ENCODE data around the gene GPR18. TPM values are rescaled to one million over a fixed set of nuclear protein-coding genes. Genes with fewer than 3 reads are reported as not detected.

GPR18 gene
- polyA plus RNA-seq, 1 donor (not counting 4 experiments of a cell fraction or from before 2014, with no cell fraction given): not detected

DNA sequence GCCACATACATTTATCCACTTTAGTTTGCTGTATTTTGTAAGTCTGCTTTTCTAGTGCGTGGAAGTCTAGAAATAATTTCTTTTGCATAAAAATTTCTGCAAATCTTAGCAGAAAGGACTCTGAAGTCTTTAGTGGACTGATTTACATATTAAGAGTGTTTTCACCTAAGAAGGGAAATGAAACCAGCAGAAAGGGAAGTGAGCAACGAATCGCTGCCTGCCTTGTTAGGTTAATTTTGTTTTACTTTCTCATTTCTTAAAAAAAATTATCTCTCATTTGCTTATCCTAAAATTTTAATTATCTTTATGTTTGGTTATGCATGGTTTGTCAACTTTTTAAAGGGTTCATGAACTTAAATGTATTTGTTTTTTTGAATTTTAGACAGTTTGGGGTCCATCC, 767 bp upstream of the GPR18 start:
- dilution Hi-C loops (cut with MboI; ENCODE audit: extremely low pct_ligation_motif_present, low sequenced_read_pairs): no loop called here
- FAIRE-seq (no peak), DNase-seq (ENCODE audit: low read depth, low spot score) (no peak)

DNA sequence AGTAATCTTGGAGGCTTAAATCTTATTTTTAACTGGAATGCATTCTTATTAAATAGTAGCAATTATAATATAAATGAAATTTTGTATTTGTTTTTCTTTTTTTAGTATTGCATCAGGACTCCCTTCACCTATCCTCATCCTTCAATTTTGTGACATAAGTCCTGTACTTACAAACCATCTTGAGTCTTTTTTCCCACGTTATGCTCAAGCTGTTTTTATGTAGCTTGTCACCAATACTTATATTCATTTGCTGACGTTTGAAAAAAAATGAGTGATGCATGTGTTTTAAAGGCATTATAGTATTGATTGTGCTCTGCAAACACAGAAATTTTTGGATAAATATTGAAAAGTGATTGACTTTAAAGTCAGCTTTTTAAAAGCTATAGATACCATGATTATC, 888 bp downstream of the GPR18 start:
- H4K20me1 ChIP-seq (ENCODE audit: control insufficient read depth, extremely low read depth, insufficient read depth, low read length): no peaks in the 10 kb centered on the region
- no peaks in the 10 kb centered on the region for H3K9me1 ChIP-seq (ENCODE audit: control insufficient read depth, extremely low read depth, insufficient read depth, low read length)
- FAIRE-seq (no peak), DNase-seq (ENCODE audit: low read depth, low spot score) (no peak)
- H3K4me1 ChIP-seq (ENCODE audit: control insufficient read depth, extremely low read depth, insufficient read depth, low read length): no peaks in the 10 kb centered on the region
- H2AFZ ChIP-seq (ENCODE audit: control insufficient read depth, low read length): no peak overlapping the region
- no peaks in the 10 kb centered on the region for H3K79me2 ChIP-seq (ENCODE audit: control insufficient read depth, insufficient read depth, low read length)
- peaks cover 0 to 7% of the 10 kb centered on the region in 2 experiments for H3K36me3 ChIP-seq (ENCODE audit: control insufficient read depth in 2 of 2, extremely low read depth in 1 of 2, insufficient read depth in 2 of 2, low read length in 2 of 2)
- no peak overlapping the region for H3K4me2 ChIP-seq (ENCODE audit: control insufficient read depth, extremely low read depth, insufficient read depth, low read depth, low read length)
- H3K27ac ChIP-seq (ENCODE audit: control insufficient read depth, insufficient read depth, low read length): no peak overlapping the region
- no peak overlapping the region for H3K4me3 ChIP-seq (ENCODE audit: control insufficient read depth in 2 of 3, extremely low read depth in 1 of 3, insufficient read depth in 2 of 3, low read depth in 1 of 3, low read length in 3 of 3)
- TF ChIP-seq EZH2 (IDR thresholded peaks at IDR 0.05; ENCODE audit: low read length): no peak
- TF ChIP-seq, protein P1, sequence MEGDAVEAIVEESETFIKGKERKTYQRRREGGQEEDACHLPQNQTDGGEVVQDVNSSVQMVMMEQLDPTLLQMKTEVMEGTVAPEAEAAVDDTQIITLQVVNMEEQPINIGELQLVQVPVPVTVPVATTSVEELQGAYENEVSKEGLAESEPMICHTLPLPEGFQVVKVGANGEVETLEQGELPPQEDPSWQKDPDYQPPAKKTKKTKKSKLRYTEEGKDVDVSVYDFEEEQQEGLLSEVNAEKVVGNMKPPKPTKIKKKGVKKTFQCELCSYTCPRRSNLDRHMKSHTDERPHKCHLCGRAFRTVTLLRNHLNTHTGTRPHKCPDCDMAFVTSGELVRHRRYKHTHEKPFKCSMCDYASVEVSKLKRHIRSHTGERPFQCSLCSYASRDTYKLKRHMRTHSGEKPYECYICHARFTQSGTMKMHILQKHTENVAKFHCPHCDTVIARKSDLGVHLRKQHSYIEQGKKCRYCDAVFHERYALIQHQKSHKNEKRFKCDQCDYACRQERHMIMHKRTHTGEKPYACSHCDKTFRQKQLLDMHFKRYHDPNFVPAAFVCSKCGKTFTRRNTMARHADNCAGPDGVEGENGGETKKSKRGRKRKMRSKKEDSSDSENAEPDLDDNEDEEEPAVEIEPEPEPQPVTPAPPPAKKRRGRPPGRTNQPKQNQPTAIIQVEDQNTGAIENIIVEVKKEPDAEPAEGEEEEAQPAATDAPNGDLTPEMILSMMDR (optimal IDR thresholded peaks at IDR 0.05 in 1 of 3, IDR thresholded peaks at IDR 0.05 in 1 of 3, conservative IDR thresholded peaks at IDR 0.05 in 1 of 3; ENCODE audit: extremely low read depth in 1 of 3, insufficient read depth in 2 of 3, low read length in 3 of 3): no peak
- no peaks in the 10 kb centered on the region for H3K27me3 ChIP-seq (ENCODE audit: control insufficient read depth, extremely low read depth, insufficient read depth, low read length)
- dilution Hi-C loops (cut with MboI; ENCODE audit: extremely low pct_ligation_motif_present, low sequenced_read_pairs): no loop called here
- H3K9ac ChIP-seq (ENCODE audit: control insufficient read depth, extremely low read depth, insufficient read depth, low read length): no peak overlapping the region
- no peaks in the 10 kb centered on the region for H3K9me3 ChIP-seq (ENCODE audit: control insufficient read depth, low read depth, low read length)

More for the DNA sequence above, 767 bp upstream of the GPR18 start:
- H3K9ac ChIP-seq (ENCODE audit: control insufficient read depth, extremely low read depth, insufficient read depth, low read length): no peak overlapping the region
- H4K20me1 ChIP-seq (ENCODE audit: control insufficient read depth, extremely low read depth, insufficient read depth, low read length): no peaks in the 10 kb centered on the region
- H3K9me3 ChIP-seq (ENCODE audit: control insufficient read depth, low read depth, low read length): no peaks in the 10 kb centered on the region
- no peaks in the 10 kb centered on the region for H3K27me3 ChIP-seq (ENCODE audit: control insufficient read depth, extremely low read depth, insufficient read depth, low read length)
- no peak overlapping the region for H3K4me2 ChIP-seq (ENCODE audit: control insufficient read depth, extremely low read depth, insufficient read depth, low read depth, low read length)
- H3K79me2 ChIP-seq (ENCODE audit: control insufficient read depth, insufficient read depth, low read length): no peaks in the 10 kb centered on the region
- peaks cover 0 to 8% of the 10 kb centered on the region in 2 experiments for H3K36me3 ChIP-seq (ENCODE audit: control insufficient read depth in 2 of 2, extremely low read depth in 1 of 2, insufficient read depth in 2 of 2, low read length in 2 of 2)
- no peaks in the 10 kb centered on the region for H3K4me1 ChIP-seq (ENCODE audit: control insufficient read depth, extremely low read depth, insufficient read depth, low read length)
- H3K27ac ChIP-seq (ENCODE audit: control insufficient read depth, insufficient read depth, low read length): no peak overlapping the region
- TF ChIP-seq, protein P1 (optimal IDR thresholded peaks at IDR 0.05 in 1 of 3, IDR thresholded peaks at IDR 0.05 in 1 of 3, conservative IDR thresholded peaks at IDR 0.05 in 1 of 3; ENCODE audit: extremely low read depth in 1 of 3, insufficient read depth in 2 of 3, low read length in 3 of 3): no peak
- TF ChIP-seq EZH2 (IDR thresholded peaks at IDR 0.05; ENCODE audit: low read length): no peak
- no peak overlapping the region for H2AFZ ChIP-seq (ENCODE audit: control insufficient read depth, low read length)
- H3K9me1 ChIP-seq (ENCODE audit: control insufficient read depth, extremely low read depth, insufficient read depth, low read length): no peaks in the 10 kb centered on the region
- H3K4me3 ChIP-seq (ENCODE audit: control insufficient read depth in 2 of 3, extremely low read depth in 1 of 3, insufficient read depth in 2 of 3, low read depth in 1 of 3, low read length in 3 of 3): no peak overlapping the region

Data from keratinocyte (primary cell).